ENCODE results near the gene OR2L13. TPM values are rescaled to one million over a fixed set of nuclear protein-coding genes. Genes with fewer than 3 reads are reported as not detected.

The OR2L13 gene
- under 1 TPM in 1 of 3 donors, not detected in 2; 0.19 TPM for total RNA-seq
- long read RNA-seq, donor 1, result 0 reads
- long read RNA-seq, donor 2, result 0 reads

GRCh38 chr1:248094884-248095283 lies at the start of gene OR2L13:
OR2L13 (plus strand) TSS chr1:248095184; CDS start chr1:248099376, 4,192 bp downstream.
- Histone ChIP-seq H3K4me1 (ENCODE audit: low read depth) (no peaks in the 10 kb centered on the region), H3K36me3 (ENCODE audit: low read depth) (no peaks in the 10 kb centered on the region), H3K4me3 (no peak within 1 kb of the TSS), H3K9me3 (peaks cover 44% of the 10 kb centered on the region)
- intact Hi-C loops (cut with DNase I, micrococcal nuclease), result no loop called here
- ATAC-seq, result no peak
- no peak for TF ChIP-seq CTCF (IDR thresholded peaks at IDR 0.05)
- DNase-seq, result no peak

GRCh38 chr1:248045209-248045608 lies 49.8 kb upstream of the OR2L13 start:
- intact Hi-C loops (cut with DNase I, micrococcal nuclease), result no loop called here
- Histone ChIP-seq H3K4me1 (ENCODE audit: low read depth) (no peaks in the 10 kb centered on the region), H3K9me3 (peaks cover 29% of the 10 kb centered on the region), H3K4me3 (no peak overlapping the region), H3K36me3 (ENCODE audit: low read depth) (no peaks in the 10 kb centered on the region)
- ATAC-seq, result no peak
- no peak for DNase-seq
- no peak for TF ChIP-seq CTCF (IDR thresholded peaks at IDR 0.05)

- H3K4me3 ChIP-seq, result no peak within 1 kb of the TSS
- no peaks in the 10 kb centered on the region for H3K36me3 ChIP-seq (ENCODE audit: low read depth)
- peaks cover 31% of the 10 kb centered on the region for H3K9me3 ChIP-seq
- DNase-seq (no peak), ATAC-seq (no peak)
- intact Hi-C loops (cut with DNase I, micrococcal nuclease), result no loop called here
- no peak for TF ChIP-seq CTCF (IDR thresholded peaks at IDR 0.05)
- no peaks in the 10 kb centered on the region for H3K4me1 ChIP-seq (ENCODE audit: low read depth)
Observed at GRCh38 chr1:248046536-248046935, 48.4 kb upstream of the OR2L13 start, which contains the start of gene OR2L3. OR2L3 (plus strand) TSS chr1:248046836; CDS start chr1:248060682, 13,846 bp downstream.

- H3K9me3 ChIP-seq, result peaks cover 31% of the 10 kb centered on the region
- H3K4me3 ChIP-seq, result no peak overlapping the region
- ATAC-seq, result no peak
- H3K36me3 ChIP-seq (ENCODE audit: low read depth), result no peaks in the 10 kb centered on the region
- no peak for TF ChIP-seq CTCF (IDR thresholded peaks at IDR 0.05)
- intact Hi-C loops (cut with DNase I, micrococcal nuclease), result no loop called here
- H3K4me1 ChIP-seq (ENCODE audit: low read depth), result no peaks in the 10 kb centered on the region
- DNase-seq, result no peak
Observed at GRCh38 chr1:248047008-248047407, 48.0 kb upstream of the OR2L13 start.

- no peaks in the 10 kb centered on the region for H3K36me3 ChIP-seq (ENCODE audit: low read depth)
- TF ChIP-seq CTCF (IDR thresholded peaks at IDR 0.05), result no peak
- no peak overlapping the region for H3K4me3 ChIP-seq
- DNase-seq, result no peak
- intact Hi-C loops (cut with DNase I, micrococcal nuclease), result no loop called here
- H3K9me3 ChIP-seq, result peaks cover 42% of the 10 kb centered on the region
- ATAC-seq, result no peak
- H3K4me1 ChIP-seq (ENCODE audit: low read depth), result no peaks in the 10 kb centered on the region
Observed at GRCh38 chr1:248054671-248055070, 40.3 kb upstream of the OR2L13 start.

GRCh38 chr1:248055261-248055660 lies 39.7 kb upstream of the OR2L13 start:
- intact Hi-C loops (cut with DNase I, micrococcal nuclease), result no loop called here
- TF ChIP-seq CTCF (IDR thresholded peaks at IDR 0.05), result no peak
- Histone ChIP-seq H3K4me1 (ENCODE audit: low read depth) (no peaks in the 10 kb centered on the region), H3K9me3 (peaks cover 40% of the 10 kb centered on the region), H3K36me3 (ENCODE audit: low read depth) (no peaks in the 10 kb centered on the region), H3K4me3 (no peak overlapping the region)
- DNase-seq (no peak), ATAC-seq (no peak)

Measured in mucosa of descending colon (tissue), 3 donors.